HCT116 (cell line): Measurements from ENCODE around the gene TTC5.

ENCODE experiments used
- CBX3 ChIP-seq: IDR thresholded peaks from 2 replicates; pipeline ENCODE4 v1.6.1; 2012; ENCODE audit warnings: low read depth
- CTCF ChIP-seq, 3 experiments: fragments of 200-600 bp in 1 of 3; sonication (generic) in 1 of 3; IDR thresholded peaks in 2 of 3; conservative IDR thresholded peaks in 1 of 3; 2 replicates each; pipeline ENCODE4 v1.5.1; 2012 to 2017; ENCODE audit warnings: low read depth in 2 of 3, low read length in 2 of 3, antibody characterized with exemption in 1 of 3, borderline replicate concordance in 1 of 3, control low read depth in 1 of 3, mild to moderate bottlenecking in 1 of 3, mixed read lengths in 1 of 3, mixed run types in 1 of 3, moderate library complexity in 1 of 3; ENCODE audit not compliant: insufficient read depth in 1 of 3
- POLR2A ChIP-seq: IDR thresholded peaks from 2 replicates; pipeline ENCODE4 v1.7.0; 2011; ENCODE audit warnings: borderline replicate concordance; ENCODE audit not compliant: insufficient read depth, insufficient read length; ENCODE audit errors: extremely low read depth
- REST ChIP-seq: IDR thresholded peaks from 2 replicates; pipeline ENCODE4 v1.6.1; 2012; ENCODE audit warnings: low read depth

GRCh38 chr14:20327005-20327869 lies 21.5 kb upstream of the TTC5 start:
- TF ChIP-seq CBX3 = no peak
- TF ChIP-seq CTCF (IDR thresholded peaks at IDR 0.05 in 2 of 3, conservative IDR thresholded peaks at IDR 0.05 in 1 of 3; ENCODE audit: borderline replicate concordance in 1 of 3, insufficient read depth in 1 of 3, low read depth in 2 of 3, low read length in 2 of 3) = peak; percentile 51 to 79 (median 63); a peak in 5 of 6 replicates
- no peak for TF ChIP-seq POLR2A
- TF ChIP-seq REST = no peak
